AG09319 (cell line): Measurements from ENCODE around the gene KIF12.

Experiments
- DNase-seq: peaks from one replicate; pipeline ENCODE4 v3.0.0-alpha.2; 2010; ENCODE audit warnings: low read depth; ENCODE audit errors: extremely low read depth
- TF ChIP-seq, protein P1 (sequence below): IDR thresholded peaks from 2 replicates; pipeline ENCODE4 v1.5.1; 2011; ENCODE audit warnings: low read depth, mild to moderate bottlenecking, inconsistent platforms, low read length, moderate library complexity

The KIF12 gene

DNA sequence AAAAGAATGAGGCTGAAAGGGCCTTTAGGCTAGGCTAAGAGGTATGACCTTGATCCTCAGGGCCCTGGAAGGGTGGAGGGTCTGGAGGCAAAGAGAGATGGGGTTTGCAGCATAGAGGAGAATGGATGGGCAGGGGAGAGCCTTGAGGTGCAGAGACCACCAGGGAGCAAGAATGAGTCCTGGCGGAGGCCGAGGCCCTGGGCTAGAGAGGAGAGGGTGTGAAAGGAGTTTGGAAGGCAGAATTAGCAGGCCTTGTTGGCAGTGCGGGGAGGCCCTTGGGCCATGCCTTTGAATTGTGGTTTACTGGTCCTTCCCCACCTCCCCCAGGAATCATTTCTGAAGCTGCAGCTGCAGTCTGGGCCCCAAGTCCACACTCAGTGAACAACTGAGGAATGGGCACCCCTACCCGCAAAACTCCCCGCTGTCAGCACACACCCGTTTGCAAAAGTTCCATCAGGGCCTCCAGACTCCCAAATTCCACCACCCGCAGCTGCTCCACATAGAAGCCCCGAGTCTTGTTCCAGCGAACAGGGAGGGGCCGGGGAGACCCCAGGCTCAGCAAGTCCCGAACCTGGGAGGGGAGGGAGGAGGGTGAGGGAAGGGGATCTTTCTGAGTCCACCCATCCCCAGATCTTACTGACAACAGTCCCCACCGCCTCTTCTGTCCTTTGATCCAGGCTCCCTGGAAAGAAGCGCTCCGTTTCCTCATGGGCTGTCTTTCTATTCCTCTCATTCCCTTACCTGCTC is 2.1 kb downstream of the KIF12 start:
- no peak for DNase-seq
- TF ChIP-seq, protein P1, sequence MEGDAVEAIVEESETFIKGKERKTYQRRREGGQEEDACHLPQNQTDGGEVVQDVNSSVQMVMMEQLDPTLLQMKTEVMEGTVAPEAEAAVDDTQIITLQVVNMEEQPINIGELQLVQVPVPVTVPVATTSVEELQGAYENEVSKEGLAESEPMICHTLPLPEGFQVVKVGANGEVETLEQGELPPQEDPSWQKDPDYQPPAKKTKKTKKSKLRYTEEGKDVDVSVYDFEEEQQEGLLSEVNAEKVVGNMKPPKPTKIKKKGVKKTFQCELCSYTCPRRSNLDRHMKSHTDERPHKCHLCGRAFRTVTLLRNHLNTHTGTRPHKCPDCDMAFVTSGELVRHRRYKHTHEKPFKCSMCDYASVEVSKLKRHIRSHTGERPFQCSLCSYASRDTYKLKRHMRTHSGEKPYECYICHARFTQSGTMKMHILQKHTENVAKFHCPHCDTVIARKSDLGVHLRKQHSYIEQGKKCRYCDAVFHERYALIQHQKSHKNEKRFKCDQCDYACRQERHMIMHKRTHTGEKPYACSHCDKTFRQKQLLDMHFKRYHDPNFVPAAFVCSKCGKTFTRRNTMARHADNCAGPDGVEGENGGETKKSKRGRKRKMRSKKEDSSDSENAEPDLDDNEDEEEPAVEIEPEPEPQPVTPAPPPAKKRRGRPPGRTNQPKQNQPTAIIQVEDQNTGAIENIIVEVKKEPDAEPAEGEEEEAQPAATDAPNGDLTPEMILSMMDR, result no peak

DNA sequence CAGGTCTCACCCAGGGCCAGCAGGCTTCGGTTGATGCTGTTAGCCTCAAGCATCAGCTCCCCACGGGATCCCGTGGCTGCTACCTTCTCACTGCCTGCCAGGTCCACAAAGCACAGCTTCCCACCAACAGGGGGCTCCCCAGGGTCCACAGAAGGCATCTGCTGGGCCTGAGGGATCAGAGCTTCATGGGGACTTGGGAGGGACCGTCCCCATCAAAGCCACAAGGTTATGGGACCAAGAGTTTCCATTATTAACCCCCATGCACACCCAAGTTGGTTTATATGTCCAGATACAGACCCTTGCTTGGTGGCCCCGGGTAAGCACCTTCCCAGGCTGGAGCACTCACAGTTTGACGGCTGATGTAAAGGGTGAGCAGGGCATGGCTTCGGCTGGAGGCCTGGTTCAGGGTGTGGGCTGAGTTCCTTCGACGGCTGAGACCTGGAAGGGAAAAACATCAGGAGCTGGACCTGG is 3.0 kb downstream of the KIF12 start:
- TF ChIP-seq, protein P1, result no peak; the same call in 1 of the 2 replicates
- DNase-seq, result no peak

DNA sequence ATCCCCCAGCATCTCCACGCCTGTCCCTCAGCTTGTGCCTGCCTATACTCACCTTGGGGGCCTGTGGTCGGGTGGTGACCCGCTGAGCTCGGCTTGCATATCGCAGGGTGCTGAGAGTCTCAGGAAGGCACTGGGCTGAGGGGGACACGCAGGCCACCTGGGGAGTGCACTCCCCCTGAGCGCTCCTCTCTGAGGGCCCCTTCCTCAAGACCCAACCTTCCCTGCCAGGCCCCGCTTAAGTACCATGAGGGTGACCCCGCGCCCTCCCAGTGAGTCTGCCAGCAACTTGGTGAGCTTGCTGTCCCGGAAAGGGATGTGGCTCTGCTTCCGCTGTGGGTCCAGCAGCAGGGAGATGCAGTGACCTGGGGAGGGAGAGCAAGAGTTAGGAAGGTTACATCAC is 4.1 kb downstream of the KIF12 start:
- TF ChIP-seq, protein P1, result no peak
- DNase-seq, result no peak

DNA sequence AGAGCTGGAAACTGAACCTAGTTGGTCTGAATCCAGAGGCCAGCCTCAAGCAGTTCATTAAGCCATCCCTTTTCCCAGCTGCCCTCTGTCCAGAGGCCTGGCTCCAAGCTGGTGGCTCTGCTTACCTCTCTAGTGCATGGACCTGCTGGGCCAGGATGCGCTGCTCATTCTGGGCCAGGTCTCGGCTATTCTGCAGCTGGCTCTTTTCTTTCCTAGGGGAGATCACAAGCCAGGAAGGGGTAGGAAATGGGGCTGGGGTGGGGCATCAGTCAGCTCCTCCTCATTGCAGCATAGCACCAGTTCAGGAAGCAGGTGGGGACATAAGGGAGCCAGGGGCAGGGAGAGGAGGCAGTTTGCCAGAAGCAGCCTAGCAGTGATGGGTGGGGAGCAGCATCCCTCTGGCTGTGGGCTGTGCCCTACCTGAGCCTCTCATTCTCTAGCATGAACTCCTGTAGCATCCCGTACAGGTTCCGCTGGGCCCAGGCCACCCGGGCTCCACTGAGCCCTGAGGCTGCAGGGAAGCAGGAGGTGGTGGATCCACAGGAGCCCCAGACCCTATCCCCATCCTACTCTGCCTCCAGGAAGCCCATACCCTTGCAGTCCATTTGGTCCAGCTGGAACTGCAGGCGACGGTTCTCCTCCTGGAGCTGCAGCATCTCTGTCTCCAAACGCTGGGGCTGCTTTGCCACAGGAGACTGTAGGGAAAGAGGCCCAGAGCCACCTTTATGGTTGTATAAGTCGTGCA is 5.2 kb downstream of the KIF12 start:
- TF ChIP-seq, protein P1, result no peak
- DNase-seq, result no peak

GRCh38 chr9:114093031-114093471 is 6.0 kb downstream of the KIF12 start:
- DNase-seq, result no peak
- TF ChIP-seq, protein P1, result no peak

GRCh38 chr9:114092336-114092735 is 6.8 kb downstream of the KIF12 start:
- no peak for DNase-seq
- TF ChIP-seq, protein P1, result no peak

GRCh38 chr9:114091711-114092110 is 7.4 kb downstream of the KIF12 start:
- DNase-seq, result no peak
- TF ChIP-seq, protein P1, result no peak
